GM21825 (cell line): ENCODE measurements around the gene CTSH.
"Not testable (repeated sequence)": the region's sequence is repeated elsewhere in the genome, so short reads cannot be mapped to it uniquely, and the experiment has no call there.

Experiments used
- ATAC-seq: cut with Tn5 transposase; IDR thresholded peaks from one replicate; pipeline ENCODE4 v1.9.1; 2021; ENCODE audit warnings: mild to moderate bottlenecking, moderate library complexity; ENCODE audit not compliant: unreplicated experiment

Gene CTSH

DNA sequence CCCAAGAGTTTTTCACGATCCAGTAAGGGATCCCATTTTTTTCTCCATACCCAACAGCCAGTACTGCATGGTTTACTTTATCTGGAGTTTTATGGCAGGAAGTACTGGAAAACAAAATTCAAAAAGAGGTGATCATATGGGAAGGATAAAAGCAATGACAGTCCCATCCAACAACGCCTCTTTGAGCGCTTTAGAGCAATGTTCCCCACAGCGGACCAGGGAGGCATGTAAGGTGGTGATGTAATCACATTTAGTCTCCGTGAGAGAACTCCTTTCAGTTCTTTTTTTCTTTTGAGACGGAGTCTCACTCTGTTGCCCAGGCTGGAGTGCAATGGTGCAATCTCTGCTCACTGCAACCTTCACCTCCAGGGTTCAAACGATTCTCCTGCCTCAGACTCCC lies 21.8 kb downstream of the CTSH start:
- no peak for ATAC-seq

DNA sequence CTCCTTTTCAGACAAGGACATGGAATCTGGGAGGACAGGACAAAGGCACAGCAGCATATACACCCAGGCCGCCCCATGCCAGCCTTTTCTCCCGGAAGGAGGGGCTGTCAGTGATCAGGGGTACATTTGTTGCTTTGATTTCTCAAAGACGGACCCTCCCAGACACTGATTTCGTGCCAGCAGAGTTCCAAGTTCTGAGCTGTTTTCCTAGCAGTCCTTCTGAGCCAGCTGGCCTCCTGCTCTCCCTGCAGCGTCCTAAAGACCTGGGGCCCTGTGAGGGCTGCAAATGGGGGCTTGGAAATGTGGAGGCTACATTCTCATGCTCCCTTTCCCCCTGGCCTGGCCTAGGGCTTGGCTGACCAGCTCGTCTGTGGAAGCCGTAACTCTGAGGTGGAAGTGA lies 22.3 kb downstream of the CTSH start:
- ATAC-seq = no peak

DNA sequence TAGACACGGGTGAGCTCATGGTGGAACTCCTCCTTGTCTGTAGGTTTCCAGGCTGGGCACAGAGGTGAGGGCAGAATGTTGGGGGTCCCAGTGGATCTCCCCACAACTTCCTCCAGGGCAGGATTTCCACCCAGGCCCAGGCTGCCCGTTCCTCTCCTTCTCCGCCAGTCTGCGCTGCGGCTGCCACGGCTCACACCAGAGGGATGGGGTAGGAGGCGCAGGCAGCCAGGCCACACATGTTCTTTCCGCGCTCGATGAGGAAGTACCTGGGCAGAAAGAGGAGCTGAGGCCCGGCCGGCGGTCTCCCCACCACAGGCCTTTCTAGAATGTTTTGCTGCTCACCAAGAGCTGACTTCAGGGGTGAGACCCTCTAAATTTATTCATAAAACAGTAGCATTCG lies 22.9 kb downstream of the CTSH start:
- no peak for ATAC-seq

DNA sequence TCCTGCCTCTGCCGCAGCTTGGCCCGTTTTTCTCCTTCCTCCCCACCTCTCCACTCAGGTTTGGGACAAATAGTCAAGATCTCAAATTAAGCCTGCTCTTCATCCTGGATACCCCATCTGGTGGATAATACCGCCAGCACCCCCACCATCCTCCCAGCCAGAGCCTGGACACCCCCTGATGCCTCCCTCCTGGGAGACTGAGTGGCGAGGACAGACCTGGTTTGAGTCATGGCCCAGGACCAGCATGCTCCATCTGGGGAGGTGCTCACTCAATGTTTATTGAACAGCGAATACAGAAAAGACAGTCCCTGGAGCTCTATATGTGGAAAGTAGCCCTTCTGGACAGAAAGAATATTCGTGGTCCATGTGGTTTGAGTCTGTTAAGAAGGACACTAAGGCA lies 23.3 kb downstream of the CTSH start:
- ATAC-seq = no peak

DNA sequence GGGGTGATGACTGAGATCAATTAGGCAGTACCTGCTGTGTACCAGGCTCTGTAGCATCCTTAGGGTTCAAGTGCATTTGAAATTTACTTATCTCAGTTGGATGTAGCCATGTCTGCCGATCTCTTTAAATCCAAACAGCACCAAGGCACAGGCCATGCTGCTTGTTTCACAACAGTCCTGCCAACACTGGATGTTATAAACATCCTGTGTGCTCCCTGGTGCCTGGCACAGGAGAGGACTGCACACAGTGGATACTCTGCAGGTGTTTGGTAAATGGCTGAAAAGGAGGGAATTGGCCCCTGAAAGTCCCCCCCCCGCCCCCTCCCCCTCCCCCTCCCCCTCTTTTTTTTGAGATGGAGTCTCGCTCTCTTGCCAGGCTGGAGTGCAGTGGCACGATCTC lies 27.0 kb downstream of the CTSH start:
- ATAC-seq = no peak

DNA sequence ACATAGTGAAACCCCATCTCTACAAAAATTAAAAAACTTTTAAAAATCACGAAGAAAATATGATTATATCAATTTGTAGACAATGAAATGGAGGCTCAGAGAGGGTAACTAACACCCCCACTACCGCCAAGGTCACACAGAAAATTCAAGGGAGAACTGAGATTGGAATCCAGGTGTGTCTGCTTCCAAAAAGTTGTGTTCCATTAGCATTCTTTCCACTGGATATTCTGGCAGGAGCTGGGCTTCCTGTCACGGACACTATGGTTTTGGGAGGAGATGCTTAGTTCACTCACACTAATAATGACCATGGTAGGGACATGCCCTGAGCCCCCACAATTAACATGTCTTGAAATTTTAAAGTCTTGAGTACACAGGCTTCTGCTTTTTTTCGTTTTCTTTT lies 28.8 kb downstream of the CTSH start:
- ATAC-seq = no peak

DNA sequence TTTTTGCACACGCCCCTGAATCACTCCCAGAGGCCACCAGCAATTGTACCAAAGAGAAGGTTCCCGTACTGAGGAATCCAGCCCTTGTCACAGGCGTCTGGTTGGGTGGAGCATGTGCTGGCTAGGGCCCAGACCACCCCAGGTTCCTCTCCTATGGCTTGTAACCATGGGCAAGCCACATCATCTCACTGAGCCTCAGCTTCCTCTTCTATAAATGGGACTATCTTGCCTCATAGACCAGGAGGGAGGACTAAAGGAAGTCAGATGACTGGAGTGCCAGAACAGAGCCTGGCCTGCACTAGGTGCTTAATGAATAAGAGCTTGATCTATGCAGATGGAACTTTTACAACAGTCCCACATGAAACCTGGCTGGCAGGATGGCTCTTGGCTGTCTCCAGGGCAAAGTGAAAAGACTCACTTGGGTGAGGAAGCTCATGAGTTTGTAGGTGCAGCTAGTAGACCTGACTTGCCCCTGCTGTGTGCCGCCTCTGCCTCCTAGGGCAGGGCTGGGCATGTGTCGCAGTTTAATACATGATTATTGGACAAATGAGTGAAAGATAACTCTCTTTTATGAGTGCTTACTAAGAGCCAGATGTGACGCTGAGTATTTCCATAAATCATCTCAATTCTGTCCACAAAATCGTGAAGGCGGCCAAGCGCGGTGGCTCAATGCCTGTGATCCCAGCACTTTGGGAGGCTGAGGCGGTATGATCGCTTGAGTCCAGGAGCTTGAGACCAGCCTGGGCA lies 29.3 kb downstream of the CTSH start:
- ATAC-seq = no peak

DNA sequence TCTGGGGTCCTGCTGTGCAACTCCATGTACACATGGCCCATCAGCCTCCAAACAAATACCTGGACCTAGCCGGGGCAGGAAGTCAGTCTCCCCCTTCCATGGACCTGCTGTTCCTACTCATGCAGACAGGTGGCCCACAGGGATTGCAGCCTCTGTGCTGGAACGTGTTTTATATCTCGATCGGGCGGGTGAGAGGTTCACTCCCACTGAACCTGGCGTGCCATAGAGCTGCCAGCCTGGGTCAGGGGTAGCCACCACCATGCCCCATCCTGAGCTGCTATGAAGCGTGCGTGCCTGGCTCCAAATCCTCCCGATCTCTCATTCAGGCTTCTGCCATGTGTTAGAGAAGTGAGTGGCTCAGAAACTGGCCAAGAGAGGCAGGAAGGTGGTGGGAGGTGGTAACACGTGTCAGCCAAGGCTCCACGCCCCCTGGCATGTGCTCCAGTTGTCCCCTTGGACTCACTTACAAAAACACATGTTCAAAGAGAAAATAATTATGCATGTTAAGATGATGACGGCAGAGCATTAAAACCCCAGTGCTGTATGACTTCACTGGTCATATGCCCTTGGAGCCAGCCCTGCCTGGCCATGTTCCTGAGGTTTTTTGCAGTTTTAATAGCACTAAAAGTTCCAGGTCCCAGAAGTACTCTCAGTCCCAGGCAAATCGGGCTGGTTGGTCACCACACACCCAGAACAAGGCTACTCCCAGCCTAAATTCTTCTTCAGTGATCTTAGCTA lies 30.6 kb downstream of the CTSH start:
- no peak for ATAC-seq

DNA sequence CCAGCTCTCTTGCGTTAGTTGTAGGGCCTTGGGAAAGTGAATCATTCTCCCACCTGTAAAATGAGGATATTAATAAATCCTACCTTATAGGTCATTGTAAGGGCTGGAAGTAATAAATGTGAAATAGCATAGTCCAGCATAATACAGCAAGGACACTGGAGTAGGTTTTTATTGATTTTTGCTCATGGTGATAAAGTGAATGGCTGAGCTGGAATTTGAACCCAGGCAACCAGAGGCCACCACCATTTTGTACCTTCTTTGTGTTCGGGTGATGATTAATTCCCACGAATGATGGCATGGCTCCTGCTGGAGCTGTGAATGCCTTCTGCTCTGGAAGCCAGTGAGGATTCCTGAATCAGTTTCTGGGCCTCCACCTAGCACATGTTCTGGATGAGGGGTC lies 31.8 kb downstream of the CTSH start:
- ATAC-seq = no peak

DNA sequence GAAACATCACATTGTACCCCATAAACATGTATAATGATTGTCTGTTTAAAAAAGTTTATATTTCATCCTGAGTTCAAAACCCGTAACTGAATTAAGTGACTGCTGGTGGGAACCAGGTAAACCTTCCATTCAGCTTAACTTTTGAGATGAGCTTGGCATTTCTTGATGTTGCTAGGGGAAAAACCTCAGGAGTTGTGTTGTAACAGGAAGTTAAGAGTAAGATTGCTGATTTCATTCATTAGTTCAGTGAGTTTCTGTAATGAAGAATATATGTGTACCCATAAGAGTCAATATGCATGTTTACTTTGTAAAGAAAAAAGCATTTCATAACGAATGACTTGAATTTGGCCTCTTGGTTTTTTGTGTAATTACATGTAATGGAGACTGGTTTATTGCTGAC lies 32.5 kb downstream of the CTSH start:
- ATAC-seq = no peak

DNA sequence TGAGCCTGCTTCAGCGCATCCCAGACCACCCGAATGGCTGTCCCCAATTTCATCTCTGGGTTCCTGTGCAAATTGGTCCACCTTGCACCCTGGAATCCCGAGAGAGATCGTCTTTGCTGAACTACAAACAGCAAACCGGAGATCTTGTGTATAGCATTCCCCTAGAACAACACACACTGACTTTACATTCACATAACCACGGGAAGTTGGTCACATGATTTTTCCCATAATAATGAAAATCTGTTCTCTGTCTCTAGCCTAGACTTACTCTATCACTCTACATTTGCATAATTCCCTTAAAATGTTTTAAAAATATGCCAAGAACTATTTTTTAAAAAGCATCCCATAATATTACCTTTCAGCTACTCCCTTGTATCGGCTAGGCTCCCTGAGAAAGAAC lies 34.6 kb downstream of the CTSH start:
- no peak for ATAC-seq

DNA sequence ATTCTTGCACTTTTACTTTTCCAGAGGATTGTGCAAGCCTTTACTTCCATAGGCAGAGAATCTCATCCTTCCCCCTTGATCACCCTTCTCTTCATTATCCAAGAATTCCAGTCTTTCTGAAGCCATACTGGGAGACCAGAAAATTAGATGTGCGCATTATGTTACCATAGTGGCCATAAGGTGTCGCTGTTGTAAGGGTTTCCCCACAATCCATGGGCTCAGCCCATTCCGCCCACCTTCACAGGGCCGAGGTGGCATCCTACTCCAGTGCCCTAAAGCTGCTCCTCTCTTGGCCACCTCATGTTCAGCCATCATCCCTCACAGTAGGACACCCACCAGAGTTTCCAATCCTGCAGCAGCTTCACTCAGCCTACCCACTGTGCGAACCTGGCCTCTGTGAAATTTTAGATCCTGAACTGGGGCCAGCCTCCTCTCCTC lies 35.0 kb downstream of the CTSH start:
- no peak for ATAC-seq

DNA sequence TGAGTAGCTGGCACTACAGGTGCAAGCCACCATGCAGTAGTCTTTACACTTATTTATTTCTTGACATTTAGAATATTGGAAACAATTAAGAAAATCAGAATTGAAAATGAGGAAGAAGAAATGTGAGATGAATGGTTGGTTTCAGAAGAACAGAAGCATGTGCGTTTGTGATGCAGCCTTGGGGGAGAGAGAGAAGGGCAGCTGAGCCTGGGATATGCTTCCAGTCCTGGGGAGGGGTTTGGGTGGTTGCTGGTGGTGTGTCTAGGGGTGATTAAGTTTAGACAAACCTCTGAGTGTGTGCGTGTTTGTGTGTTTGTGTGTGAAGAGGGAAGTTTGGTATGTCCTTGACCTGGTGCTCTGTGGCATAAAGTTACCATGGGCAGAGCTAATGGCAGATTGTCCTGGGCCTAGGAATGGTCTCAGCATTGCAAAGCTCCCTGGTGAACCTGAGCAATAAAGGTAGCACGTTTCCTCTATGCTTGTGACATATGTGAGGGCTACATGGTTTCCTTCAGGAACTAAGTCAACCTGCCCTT lies 35.6 kb downstream of the CTSH start:
- ATAC-seq = no peak

DNA sequence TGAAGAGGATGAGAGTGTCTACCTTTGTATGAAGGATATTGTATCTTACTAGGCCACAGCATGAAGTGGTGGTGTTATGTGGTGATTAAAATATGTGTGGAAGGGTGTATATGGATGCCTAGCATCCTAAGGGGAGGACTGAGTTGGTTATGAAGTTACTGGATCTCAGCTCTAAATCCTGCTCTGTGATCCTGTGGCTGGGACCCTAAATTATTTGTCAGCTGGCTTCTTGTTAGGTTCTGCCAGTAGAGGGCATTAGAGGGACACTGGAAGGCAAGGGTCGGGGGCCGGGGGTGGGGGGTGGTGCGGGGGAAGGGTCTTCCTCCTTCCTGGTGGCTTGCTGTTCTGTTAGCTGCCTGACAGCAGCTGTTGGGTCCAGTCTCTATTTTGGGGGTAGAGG lies 37.3 kb downstream of the CTSH start:
- no peak for ATAC-seq

DNA sequence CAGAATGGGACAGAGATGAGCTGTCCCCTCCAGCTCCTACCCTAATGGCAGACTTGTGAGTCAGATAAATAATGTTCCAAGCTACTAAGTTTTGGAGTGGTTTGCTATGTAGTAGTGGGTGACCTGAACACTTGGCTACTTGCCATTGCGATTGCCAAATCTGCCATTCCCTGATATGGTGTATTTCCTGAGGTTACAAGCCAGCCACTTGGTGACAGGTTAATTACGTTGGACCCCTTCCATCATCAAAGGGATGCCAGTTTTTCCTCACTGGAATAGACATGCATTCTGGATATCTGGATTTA lies 38.6 kb downstream of the CTSH start:
- no peak for ATAC-seq

DNA sequence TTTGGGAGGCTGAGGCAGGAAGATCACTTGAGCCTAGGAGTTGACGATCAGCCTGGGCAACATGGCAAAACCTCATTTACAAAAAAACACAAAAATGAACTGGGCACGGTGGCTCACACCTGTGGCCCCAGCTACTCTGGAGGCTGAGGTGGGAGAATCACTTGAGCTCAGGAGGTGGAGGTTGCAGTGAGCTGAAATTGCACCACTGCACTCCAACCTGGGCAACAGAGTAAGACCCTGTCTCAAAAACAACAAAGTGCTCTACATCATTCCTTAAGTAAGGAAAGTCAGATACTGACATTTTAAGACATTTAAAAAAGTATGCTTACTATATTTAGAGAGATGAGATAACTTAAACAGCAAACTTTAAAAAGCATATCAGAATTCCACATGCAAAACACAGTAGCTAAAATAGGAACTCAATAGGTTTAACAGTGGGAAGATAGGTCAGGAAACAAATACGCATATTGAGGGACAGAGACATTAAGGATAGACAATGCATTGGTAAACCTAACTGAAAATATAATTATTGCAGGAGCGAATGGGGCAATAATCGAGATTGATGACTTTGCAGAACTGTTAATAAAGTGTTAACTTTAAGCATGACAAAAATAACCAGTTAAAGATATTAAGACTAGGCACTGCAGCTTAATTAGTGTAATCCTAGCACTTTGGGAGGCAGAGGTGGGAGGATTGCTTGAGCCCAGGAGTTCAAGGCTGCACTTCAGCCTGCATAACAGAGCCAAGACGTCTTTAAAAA lies 40.1 kb downstream of the CTSH start:
- no peak for ATAC-seq

DNA sequence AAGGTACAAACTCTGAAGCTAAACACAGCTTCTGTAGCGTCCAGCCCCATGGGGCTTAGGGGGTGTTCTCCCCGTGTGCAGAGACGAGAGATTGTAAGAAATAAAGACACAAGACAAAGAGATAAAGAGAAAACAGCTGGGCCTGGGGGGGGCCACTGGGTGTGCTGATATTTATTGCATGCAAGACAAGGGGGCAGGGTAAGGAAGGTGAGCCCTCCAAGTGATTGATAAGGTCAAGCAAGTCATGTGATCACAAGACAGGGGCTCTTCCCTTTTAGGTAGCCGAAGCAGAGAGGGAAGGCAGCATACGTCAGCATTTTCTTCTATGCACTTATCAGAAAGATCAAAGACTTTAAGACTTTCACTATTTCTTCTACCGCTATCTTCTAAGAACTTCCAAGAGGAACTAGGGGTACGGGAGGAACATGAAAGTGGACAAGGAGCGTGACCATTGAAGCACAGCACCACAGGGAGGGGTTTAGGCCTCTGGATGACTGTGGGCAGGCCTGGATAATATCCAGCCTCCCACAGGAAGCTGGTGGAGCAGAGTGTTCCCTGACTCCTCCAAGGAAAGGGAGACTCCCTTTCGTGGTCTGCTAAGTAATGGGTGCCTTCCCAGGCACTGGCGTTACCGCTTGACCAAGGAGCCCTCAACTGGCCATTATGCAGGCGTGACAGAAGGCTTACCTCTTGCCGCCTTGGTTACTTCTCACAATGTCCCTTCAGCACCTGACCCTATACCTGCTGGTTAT lies 42.4 kb downstream of the CTSH start:
- not testable (repeated sequence) for ATAC-seq

DNA sequence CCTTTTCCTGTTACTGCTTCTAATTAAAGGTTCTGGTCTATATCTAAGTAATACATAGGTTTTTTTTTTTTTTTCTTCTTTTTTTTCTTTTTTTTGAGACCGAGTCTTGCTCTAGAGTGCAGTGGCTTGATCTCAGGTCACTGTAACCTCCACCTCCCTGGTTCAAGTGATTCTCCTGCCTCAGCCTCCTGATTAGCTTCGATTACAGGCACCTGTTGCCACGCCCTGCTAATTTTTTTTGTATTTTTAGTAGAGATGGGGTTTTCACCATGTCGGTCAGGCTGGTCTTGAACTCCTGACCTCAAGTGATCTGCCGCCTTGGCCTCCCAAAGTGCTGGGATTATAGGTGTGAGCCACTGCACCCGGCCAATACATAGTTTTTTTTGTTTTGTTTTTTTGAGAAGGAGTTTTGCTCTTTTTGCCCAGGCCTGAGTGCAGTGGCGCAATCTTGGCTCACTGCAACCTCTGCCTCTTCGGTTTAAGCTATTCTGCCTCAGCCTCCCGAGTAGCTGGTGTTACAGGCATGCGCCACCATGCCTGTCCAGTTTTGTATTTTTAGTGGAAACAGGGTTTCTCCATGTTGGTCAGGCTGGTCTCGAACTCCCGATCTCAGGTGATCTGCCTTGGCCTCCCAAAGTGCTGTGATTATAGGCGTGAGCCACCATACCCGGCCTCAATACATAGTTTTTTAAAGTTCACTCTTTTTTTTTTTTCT lies 43.9 kb downstream of the CTSH start:
- not testable (repeated sequence) for ATAC-seq

DNA sequence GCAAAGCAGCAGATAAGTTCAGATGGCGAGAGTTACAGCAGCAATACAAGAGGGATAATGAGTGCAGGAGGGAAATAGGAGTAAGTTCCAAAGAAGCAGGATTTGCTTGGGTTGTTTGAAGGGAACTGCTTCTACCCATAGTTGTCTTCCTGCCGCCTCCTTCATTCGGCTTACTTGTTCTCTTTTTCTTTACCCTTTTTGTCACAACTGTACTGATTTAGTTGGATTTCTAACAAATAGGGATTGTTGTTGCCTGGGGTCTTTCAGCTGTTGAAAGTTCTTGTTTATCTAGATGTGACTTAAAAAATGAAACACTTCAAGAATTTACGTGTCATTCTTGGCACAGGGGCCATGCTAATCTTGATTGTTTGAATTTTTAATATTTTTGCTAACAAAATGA lies 46.3 kb downstream of the CTSH start:
- no peak for ATAC-seq

DNA sequence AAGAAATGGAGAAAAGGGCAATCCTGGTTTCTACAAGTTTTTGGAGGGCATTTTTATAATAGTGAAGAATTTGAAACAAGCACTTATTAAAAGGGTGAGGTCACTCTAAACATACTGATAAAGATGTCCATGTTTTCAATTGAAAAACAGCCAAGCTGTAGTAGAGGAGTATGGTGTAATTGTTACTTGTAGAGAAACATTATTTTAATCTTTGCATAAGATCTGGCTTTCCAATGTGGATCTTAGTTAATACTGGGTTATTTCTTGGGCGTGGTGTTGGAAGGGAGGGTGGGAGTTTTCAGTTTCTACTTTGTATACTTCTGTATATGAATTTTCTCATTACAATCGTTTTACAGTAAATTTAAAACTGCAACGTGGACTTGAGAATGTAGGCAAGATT lies 49.4 kb downstream of the CTSH start:
- ATAC-seq = no peak
